SK-N-MC (cell line): ENCODE measurements around the gene REG1A.

Source experiments
- EZH2 ChIP-seq: fragments of 200-600 bp; sonication (generic); IDR thresholded peaks from one replicate; pipeline ENCODE4 v1.6.1; 2017; ENCODE audit warnings: antibody characterized with exemption
- FOXP2 ChIP-seq: optimal IDR thresholded peaks from 2 replicates; pipeline ENCODE3; 2011; ENCODE audit warnings: mild to moderate bottlenecking, moderate library complexity; ENCODE audit not compliant: insufficient read depth; ENCODE audit errors: extremely low read length, control extremely low read depth
- POLR2AphosphoS5 ChIP-seq: IDR thresholded peaks from 2 replicates; pipeline ENCODE4 v1.6.1; 2012; ENCODE audit warnings: mild to moderate bottlenecking, low read depth, low read length, borderline replicate concordance

GRCh38 chr2:79112269-79112668 lies 8.0 kb upstream of the REG1A start:
- no peak for TF ChIP-seq FOXP2
- no peak for TF ChIP-seq EZH2
- TF ChIP-seq POLR2AphosphoS5, result no peak
